ENCODE results near the gene PLEKHN1.

The PLEKHN1 gene

DNA sequence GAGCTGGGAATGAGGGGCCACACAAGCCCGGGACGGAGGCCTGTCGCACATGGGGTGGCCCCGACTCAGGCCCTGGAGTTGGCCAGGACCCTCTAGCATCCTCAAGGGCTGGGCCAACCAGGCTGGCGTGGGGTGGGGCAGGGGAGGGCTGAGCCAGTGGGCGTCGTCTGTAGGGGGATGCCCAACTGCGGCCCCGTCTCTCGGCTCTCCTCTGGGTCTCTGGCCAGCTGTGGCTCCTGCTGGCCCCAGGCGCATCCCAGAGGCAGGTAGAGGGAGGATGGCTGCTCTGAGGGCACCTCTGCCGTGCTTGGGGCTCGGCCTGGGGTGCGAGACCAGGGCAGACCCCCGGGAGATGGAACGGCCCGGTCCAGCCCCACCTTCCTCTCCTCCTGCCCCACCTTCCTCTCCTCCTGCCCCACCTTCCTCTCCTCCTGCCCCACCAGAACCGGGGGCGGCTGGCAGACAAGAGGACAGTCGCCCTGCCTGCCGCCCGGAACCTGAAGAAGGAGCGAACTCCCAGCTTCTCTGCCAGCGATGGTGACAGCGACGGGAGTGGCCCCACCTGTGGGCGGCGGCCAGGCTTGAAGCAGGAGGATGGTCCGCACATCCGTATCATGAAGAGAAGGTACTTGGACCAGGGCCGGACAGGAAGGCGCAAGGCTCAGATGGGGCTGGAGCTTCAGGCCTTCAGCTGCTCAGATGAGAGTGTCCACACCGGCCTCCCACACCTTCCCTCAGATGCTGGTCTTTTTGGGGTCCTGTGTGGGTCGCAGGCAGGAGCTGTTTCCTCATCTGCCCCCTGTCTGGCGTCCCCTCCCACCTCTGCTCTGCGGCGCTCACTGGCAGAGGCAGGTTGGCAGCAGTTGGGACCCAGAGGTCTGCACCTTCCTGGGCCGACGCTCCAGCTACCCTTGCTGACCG is 36.3 kb upstream of the PLEKHN1 start:
- FAIRE-seq, result no peak

DNA sequence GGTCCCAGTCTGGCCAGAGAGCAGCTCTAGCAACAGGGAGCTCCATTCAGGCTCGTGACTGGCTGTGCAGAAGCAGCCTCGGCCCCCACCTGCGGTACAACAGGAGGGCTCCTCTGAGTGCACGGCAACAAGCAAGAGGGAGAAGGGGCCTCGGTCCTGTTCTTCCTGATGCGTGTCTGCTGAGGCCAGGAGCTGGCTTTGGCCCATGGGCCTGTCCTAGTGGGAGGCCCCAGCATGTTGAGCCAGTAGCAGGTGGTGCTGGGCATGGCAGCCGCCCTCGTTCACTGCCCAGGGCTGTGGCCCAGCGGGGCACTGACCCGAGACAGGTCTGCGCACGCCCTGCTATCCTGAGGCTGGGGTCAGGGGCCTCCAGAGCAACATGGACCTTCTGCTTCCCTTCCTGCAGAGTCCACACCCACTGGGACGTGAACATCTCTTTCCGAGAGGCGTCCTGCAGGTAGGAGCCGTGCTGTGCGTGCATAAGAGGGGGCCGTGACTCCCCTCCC is 35.6 kb upstream of the PLEKHN1 start:
- no peak for FAIRE-seq

DNA sequence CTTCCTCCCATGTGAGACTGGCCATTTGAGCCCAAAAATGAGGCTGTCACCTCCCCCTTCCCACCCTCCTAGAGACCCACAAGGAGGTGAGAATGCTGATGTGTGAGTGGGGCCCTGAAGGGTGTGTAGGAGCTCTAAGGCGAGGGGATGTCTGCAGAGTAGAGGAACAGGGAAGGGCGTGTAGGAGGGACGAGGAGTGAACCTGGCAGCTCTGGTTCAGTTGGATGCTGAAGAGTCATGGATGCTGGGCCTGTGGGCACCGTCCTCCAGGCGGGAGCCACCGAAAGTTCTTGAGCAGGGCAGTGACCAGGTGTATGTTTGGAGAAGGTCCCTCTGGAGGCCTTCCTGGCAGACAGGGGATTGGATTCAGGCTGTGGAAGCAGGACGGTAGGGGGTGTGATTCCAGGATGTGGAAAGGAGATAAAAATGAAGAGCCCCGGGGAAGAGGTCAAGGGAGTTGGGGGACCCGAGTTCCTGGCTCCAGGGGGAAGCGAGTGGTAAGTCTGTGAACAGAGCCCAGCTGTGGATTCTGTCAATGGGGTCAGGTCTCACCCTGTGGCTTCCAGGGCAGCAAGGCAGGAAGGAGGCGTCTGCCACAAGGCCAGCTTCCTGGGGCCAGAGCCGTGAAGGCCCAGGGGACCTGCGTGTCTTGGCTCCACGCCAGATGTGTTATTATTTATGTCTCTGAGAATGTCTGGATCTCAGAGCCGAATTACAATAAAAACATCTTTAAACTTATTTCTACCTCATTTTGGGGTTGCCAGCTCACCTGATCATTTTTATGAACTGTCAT is 34.7 kb upstream of the PLEKHN1 start:
- FAIRE-seq, result no peak

DNA sequence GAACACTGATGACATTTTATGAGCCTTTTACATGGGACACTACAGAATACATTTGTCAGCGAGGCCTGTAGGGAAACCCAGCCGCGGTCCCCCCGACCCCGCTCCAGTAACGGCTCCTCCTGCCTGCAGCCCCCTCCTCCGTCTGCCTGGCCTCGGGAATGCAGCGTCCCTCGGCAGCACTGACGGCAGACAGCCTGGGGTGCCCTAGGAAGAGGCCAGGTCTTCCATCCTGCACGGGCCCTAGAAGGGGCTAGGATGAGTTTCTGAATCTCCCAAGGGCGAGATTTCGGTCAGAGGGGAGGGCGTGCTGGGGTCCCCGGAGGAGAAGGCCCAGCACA is 34.1 kb upstream of the PLEKHN1 start:
- no peak for FAIRE-seq

DNA sequence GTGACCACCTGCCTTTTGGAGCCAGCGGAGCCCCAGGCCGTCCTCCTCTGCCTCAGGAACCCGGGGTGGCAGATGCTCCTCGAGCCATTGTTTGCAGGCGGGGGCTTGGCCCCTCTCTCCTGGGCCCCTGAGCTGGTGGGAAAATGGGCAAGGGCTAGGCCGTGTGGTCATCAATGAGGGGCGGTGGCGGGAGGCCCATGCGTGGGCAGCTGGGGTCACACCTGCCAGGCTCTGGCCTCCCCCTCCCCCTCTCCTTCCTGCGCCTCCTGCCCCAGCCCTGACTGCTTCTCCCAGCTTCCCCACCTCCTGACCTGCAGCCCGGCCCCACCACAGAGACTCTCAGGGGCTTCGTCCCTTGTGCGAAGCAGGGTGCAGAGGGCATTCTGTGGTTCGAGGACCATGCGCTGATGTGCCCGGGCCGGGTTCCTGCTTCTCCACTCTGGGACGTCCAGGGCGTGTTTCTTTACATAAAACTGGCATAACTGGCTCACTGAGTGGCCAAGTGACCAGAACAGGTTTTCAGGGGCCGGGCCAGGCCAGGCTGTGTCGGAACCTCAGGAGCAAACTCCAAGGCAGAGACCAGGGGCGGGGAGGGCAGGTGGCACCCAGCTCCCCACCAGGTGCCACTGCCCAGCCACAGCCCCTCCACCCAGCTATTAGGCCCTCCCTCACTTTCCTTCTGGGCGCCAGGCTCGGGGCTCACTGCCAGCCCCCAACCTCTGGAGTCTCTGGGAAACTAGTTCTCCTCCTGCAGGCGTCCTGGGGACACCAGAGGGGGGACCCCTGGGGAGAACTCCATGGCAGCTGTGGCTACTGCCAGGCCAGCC is 33.3 kb upstream of the PLEKHN1 start:
- no peak for FAIRE-seq

DNA sequence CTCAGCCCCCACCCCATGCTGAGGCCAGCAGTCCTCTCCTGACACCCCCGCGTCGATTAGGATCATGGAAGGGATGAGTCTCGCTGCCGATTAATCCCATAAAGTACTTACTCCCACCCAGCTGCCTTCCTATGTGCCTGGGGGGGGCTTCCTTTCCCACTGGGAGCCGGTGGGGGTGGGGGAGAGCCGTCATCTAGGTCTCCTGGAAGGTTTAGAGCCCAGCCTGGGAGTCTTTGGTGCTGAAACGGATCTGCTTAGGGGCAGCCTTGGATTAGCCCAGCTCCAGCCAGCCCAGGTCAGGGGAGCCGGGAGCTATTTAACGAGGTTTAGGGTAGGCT is 32.7 kb upstream of the PLEKHN1 start:
- FAIRE-seq, result no peak

DNA sequence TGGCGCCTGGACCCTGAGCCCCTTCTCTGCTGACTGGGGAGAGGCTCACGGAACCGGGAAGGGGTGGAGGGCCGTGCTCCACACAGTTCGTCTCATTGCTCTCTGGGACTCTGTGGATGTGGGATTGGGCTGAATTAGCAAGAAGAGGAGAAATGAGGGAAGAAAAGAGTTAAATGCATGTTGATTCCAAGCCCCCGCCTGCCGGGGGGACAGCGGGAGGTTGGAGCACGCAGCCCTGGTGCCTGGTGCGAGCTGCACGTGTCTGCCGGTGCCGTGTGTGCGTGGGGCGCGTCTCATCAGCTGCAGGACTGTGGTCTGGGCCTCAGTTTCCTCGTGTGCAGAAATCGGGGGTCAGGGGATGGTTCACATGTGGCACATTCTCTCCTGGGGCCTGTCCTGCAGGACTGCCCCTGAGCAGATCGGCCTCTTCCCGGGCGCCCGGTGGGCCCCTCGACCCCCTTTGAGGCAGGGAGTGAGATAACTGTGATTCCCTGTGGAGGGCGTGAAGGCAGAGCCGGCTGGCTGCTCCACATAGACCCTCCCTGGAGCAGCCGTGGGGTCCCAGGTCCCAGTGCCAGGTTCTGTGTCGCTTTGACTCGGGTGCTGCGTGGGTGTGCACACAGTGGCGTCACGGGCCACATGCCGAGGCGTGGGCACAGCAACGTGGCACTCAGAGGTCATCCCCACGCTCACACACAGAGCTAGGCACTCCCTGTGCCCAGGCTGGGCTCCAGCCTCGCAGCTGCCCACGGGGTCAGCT is 31.1 kb upstream of the PLEKHN1 start:
- no peak for FAIRE-seq

DNA sequence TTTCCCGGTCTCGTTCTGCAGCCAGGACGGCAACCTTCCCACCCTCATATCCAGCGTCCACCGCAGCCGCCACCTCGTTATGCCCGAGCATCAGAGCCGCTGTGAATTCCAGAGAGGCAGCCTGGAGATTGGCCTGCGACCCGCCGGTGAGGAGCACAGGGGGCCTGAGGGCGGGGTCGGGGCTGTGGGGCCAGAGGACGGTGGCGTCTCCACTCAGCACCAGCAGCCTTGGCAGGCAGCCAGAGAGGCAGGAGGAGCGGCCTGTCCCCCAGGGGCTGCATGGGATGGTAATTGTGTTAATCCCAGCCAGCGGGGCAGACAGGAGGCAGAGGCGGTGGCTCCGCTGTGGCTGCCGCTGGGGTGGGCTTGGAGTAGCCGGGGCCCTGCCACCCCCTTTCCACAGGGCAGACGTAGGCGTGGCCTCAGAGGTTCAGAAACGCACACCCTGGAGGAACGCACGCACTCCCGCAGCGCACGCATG is 30.5 kb upstream of the PLEKHN1 start:
- no peak for FAIRE-seq

DNA sequence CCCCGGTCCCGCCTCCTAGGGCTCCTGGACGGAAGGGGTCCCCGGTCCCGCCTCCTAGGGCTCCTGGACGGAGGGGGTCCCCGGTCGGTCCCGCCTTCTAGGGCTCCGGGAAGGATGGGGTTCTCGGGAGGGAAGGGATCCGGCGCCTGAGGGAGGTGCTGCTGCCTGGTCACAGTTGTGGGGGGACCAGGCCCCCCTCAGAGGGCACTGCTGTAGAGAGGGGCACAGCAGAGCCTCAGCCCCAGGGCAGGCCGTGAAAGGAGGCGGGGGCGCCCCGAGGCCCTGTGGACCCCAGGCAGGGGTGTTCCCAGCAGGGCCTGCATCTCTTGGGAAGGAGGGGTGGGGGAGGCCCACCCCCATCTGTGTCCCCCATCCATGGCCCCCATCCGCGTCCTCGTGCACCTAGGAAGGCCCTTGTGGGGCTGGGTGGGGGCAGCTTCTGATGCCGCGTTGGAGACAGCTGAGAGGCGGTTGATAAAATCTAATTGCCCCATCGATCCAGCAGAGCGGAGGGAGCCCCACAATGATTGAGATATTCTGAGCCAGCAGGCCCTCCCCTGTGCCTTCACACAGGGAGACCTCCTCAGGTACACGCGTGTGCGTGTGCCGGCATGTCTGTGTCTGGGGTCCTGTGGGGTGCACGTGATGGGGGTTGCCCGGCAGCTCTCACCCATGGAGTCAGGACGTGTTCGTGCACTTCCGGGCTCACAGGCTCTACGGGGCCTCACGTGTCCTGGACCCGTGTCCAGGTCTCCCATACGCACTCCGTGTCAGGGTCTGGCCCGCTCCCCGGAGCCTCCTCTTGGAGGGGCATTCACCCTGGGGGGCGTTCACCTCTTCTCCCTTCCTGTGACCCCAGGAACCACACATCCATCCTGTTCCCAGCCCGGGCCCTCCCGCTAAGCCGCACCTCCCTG is 29.7 kb upstream of the PLEKHN1 start:
- FAIRE-seq, result no peak

DNA sequence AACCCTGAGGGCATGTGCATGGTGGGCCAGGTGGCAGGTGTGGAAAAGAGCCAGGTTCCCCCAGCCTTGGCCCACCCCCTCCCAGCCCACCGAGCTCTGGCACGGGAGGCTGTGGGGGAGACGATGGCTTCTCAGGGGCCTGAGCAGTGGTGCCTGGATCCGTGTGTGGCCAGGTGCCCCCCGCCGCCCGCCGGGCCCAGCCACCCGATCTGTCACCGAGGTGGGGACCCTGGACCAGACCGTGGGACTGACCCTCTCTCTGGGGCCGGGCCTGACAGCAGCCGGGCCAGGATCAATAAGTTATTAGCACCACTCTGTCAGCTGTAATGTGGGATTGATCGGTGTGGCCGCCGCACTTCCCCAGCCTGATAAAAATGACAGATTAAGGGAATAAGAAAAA is 28.8 kb upstream of the PLEKHN1 start:
- FAIRE-seq, result no peak

DNA sequence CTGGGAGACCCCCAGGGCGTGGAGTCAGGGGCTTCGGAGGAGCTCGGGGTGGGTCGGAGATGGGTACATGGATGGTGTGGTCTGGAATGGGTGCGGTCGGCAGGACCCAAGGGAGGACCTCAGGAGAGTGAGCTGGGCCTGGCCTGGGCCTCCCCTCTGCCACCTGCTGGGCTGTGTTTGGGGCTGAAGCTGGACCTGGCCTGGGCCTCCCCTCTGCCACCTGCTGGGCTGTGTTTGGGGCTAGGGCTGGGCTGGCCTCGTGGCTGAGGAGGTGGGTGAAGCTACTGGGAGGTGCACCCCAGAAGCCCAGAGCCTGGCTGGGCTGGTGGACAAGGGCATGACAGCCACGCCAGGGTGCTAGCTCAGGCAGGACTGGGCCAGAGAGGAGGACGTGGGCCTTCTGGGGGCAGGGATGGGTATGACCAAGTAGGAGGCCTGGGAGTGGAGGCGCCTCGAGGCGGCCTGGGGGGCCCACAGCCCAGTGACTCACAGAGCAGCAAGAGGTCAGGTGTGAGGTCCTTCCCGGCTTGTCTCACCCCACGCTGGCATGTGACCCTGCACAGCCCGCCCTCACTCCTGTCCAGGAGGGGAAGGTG is 28.1 kb upstream of the PLEKHN1 start:
- no peak for FAIRE-seq

DNA sequence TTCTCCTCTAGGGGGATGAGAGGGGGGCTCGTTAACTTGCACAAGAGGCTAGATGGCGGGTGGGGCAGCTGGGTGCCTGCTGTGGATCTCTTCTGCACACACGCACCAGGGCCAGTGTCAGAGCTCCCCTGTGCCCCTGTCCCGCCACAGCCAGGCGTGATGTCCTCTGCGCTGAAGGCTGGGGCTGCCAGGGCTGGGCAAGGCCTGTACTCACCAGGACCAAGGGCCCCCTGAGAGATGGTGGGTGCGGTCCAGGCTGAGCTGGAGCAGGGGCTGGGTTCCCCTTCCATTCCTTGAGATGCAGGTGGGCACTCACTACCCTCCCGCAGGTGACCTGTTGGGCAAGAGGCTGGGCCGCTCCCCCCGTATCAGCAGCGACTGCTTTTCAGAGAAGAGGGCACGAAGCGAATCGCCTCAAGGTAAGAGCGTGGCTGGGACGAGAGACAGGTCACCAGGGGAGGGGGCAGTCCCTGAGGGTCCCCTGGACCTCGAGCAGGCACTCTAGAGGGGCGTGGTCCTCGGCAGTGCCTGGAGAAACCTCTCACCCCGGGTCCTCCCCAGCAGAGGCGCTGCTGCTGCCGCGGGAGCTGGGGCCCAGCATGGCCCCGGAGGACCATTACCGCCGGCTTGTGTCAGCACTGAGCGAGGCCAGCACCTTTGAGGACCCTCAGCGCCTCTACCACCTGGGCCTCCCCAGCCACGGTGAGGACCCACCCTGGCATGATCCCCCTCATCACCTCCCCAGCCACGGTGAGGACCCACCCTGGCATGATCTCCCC is 27.4 kb upstream of the PLEKHN1 start:
- FAIRE-seq, result no peak

DNA sequence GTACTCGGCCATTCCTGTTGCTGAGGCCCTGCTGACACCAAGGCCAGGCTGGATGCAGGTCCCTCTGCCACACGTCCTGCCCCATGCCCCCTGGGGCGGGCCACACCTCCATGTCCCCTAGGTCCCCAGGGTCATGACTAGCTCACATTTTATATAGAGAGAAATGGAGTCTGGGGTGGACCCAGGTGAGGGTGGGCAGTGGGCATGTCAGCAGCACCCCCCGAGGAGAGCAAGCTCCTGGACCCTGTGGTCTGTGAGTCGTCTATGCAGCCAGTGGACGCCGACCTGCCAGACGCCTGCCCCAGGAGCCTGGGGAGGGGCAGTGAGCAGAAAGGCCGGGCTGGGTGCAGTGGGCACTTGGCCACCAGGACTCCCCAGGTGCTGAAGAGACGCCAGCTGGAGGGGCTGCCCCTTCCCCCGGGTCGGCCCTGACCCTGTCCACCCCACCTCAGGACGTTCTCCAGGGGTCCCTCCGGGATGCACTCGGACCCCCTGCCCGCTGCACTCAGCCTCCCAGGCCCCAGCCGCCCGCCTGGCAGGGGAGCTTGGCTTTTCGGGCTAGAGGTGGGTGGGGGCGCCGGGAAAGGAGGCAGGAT is 26.7 kb upstream of the PLEKHN1 start:
- FAIRE-seq, result no peak

DNA sequence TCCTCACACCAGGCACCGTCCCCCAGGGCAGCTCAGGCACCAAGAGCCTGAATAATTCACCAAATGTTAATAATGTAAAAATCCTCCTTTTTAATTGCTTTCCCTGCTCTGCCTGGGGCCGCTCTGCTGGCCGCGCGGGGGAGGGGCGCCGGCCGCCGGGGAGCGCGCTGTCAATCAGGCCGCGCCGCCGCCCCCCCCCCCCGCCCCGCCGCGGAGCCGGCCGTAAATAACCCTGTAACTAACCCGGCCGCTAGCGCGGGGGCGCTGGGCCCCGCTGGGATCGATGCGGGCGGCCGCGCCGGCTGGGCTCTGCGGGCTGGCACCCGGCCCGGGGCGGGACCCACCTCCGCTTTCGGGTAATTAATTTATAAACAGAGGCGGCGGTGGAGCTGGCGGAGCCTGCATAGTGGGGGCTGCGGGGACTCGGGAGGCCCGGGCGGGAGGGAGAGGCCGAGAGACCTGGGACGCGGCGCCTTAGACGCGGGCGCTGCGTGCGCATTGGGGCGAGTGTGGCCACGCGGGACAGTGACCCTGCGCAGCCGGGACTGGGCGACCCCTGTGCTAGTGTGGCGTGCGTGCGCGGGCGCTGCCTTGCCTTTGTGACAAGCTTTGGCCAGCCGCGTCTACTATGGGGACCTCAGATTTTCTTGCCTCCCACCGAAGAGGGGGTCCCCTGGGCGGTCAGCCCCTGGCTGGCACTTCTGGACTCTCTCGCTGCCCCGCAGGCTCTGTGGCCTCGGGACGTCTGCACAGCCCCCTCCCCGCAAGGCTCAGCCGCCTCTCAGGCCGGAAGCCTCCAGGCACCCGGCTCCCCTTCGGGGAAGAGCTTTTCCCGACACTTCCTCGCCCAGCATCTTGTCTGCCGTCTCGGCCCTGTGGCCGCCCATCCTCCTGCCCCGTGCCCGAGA is 25.9 kb upstream of the PLEKHN1 start:
- no peak for FAIRE-seq

DNA sequence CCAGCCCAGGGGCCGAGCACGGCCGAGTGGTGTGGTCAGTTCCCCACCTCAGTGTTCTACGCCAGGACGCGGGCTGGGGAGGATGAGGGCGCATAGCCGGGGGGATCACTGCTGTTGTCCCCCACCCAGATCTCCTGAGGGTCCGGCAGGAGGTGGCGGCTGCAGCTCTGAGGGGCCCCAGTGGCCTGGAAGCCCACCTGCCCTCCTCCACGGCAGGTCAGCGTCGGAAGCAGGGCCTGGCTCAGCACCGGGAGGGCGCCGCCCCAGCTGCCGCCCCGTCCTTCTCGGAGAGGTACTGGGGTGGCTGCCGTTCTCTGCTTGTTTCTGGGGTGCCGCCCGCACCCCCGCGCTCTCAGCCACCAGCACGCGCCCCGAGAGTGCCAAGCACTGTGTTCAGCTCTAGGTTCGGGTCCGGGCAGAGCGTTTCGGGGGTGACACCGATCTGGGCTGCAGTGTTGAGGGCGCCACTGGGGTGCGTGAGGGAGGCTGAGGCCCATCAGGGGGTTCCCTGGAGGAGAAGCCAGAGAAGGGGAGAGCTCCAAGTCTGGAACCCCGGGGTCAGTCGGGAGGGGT is 25.2 kb upstream of the PLEKHN1 start:
- FAIRE-seq, result no peak

DNA sequence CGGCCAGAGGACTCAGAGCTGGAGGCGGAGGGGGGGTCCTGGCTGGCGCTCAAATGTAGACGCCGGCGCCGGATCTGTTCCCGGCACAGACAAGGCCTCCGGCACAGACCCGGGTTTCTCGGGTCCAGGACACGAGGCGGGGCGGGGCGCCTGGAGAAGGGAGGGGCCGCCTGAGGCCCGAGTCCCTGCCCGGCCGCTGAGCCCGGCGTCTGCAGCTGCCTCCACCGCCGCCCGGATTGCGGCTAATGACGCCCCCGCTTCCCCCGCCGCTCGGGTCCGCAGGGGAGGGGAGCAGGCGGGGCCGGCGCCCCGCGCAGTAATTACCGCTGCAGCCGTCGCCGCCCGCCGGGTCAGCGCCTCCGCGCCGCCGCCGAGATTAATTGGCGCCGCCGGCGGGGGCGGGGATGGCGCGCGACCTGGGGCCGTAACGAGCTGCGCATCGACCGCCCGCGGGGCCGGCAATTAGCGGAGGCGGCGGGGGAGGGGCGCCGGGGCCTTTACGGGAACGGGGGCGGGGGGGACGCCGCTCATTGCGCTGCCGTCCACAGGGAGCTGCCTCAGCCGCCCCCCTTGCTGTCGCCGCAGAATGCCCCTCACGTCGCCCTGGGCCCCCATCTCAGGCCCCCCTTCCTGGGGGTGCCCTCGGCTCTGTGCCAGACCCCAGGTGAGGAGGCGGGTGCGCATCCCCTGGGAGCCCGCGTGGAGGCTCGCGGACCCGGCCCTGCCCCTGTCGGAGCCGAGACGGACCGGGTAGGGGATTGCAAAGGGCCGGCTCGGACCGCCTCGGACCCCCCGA is 24.5 kb upstream of the PLEKHN1 start:
- FAIRE-seq, result no peak

DNA sequence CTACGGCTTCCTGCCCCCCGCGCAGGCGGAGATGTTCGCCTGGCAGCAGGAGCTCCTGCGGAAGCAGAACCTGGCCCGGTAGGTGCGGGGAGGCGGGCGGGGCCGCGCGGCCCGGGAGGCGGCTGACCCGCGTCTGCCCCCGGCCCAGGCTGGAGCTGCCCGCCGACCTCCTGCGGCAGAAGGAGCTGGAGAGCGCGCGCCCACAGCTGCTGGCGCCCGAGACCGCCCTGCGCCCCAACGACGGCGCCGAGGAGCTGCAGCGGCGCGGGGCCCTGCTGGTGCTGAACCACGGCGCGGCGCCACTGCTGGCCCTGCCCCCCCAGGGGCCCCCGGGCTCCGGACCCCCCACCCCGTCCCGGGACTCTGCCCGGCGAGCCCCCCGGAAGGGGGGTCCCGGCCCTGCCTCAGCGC is 23.9 kb upstream of the PLEKHN1 start:
- no peak for FAIRE-seq
